HG03469 (cell line): ENCODE data around the gene TMEM8B.

ENCODE experiments used
- ATAC-seq: cut with Tn5 transposase; IDR thresholded peaks from one replicate; pipeline ENCODE4 v1.9.1; 2021; ENCODE audit warnings: mild to moderate bottlenecking, moderate library complexity, moderate number of reproducible peaks; ENCODE audit not compliant: unreplicated experiment

The TMEM8B gene, protein sequence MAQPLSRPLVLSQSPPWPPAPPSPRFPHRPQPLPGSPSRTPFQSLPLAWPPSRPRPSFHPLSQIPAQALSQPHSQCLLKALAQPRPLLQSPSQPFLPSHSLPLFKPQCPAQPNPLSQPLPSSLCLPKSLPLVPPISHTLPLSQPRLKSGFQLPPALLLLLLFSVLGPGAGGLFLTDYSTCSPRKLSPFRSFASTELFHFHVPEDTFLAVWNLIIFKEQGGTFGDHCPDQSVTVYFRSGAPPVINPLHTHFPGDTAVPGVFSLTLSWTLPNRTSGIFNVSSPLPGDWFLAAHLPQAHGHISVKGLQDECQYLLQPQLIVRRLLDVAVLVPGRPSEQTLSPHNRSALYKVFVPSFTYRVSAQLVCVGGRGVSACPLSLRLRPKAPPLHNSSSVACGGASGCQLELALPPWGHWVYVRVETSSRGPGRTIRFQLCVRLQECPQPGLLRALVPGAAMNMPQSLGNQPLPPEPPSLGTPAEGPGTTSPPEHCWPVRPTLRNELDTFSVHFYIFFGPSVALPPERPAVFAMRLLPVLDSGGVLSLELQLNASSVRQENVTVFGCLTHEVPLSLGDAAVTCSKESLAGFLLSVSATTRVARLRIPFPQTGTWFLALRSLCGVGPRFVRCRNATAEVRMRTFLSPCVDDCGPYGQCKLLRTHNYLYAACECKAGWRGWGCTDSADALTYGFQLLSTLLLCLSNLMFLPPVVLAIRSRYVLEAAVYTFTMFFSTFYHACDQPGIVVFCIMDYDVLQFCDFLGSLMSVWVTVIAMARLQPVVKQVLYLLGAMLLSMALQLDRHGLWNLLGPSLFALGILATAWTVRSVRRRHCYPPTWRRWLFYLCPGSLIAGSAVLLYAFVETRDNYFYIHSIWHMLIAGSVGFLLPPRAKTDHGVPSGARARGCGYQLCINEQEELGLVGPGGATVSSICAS

DNA sequence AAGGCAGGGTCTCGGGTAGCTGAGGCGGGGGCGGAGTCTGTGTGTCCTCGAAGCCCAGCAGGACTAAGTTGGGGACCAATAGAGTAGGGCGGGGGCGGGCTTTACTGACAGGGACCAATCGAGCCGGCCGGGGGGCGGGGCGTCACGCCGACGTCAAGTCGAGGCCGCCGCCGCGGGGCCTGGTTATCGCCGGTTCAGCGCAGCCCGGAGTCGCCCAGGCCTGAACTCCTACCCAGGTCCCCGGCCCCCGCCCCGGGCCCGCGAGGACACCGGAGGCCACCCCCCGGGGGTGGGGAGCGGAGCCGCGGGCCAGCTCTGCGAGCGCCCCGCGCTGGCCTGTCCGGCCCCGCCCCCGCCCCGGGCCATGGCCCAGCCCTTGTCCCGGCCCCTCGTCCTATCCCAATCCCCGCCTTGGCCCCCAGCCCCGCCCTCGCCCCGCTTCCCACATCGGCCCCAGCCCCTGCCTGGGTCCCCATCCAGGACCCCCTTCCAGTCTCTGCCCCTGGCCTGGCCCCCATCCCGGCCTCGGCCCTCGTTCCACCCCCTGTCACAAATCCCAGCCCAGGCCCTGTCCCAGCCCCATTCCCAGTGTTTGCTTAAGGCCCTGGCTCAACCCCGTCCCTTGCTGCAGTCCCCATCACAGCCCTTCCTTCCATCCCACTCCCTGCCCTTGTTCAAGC lies at the start of gene TMEM8B:
TMEM8B (plus strand) TSS at position 145 of the 680 bp plus-strand sequence; CDS start at position 365, 220 bp downstream.
- no peak for ATAC-seq

DNA sequence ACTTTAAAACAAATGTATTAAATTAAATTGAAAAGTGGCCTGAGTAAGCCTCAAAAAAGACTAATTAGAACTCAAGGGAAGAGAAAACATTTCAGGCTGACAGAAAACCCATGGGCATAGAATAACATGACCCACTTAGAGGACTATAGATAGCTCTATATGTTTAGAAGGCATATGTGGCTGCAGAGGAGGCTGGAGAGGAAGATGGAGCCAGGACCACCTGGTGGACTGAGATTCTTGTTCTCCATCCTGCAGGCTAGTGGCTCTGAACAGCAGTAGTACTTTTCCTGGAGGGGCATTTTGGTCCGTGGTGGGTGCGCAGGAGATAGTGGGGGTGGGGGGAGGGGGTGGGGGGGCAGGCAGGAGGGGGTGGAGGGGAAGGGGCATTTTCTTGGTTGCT lies 48.0 kb upstream of the TMEM8B start:
- ATAC-seq, result no peak

DNA sequence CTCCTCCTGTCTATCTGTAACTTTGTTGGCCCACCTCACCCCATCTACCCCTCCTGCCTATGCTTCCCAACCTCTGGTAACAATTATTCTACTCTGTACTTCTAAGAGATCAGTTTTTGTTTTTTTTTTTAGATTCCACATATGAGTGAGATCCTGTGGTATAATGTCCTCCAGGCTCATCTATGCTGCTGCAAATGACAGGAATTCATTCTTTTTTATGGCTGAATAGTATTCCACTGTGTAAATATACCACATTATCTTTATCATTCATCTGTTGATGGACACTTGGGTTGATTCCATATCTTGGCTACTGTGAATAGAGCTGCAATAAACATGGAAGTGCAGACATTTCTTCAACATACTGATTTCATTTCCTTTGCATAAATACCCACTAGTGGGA lies 45.6 kb upstream of the TMEM8B start:
- ATAC-seq, result no peak

DNA sequence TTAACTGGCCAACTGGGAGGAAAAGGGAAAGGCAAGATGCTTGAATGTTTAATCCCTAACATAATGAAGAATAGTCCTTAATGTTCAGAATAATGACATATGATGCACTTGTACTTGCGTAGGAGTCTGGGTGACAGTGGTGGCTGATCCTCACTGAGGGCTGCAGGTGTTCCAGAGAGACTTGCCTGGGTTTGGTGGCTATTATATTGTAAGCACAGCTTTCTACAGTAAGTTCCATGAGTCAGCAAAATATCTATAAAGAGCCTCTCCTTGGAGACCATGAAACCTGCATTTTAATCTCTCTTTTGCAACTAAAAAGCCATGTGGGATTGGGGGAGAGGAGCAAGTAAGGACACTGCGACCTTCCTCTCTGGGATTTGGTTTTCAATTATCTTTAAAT lies 39.5 kb upstream of the TMEM8B start:
- ATAC-seq, result no peak

DNA sequence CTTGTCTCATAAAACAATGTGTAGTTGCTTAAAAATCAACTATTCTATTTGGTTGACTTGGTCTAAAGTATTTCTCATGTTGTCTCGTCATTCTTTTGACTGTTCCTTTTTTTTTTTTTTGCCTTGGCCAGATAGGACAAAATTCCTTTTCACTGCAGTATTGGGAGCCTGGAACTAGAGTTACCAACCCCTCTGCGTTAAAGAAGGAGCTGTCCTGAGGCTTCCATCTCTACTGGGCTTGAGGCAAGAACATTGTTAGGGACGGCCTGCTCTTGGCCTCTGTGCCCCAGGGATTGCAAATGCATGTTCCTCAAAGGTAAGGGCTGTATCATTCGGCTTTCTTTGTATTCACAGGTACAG lies 39.0 kb upstream of the TMEM8B start:
- ATAC-seq, result no peak

DNA sequence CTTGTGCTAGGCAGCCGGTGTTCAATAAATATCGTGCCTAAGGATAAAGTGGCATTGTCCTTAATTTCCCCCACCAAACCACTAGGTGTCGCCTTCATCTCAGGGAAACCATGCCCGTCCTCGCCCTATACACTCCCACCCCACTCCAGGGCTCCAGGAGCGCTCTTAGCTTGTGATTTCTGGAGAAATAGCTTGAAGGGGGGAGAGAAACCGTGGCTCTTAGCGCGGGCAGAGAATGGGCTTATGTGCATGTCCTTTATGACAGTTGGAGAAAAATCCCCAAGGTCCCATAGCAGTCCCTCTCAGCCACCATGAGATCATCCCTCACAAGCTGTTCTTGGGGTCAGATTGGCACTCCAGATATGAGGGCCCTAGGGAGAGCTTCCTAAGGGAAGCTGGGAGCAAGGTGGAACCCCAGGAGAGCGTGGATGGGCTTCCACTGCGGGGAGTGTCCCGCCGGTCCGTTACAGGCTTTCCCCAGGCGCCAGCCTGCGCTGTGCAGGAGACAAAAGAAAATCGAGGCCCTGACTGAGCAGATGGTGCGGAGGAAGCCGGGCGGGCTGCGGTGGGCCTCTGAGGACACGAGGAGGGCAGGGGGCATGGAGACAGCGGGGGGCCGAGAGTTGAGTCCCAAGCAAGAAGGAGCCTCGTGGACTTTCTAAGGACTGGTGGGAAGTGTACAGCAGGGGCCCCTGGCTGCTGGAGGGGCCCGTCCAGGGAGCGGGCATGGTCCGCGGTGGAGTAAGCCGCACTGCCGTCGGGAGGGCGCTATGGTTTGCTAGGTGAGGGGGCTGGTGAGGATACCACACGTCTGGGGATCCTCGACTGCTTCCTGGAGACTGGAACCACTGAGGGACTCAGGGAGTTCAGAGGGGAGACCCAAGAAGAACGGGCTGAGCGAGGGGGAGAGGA lies 38.4 kb upstream of the TMEM8B start:
- no peak for ATAC-seq

DNA sequence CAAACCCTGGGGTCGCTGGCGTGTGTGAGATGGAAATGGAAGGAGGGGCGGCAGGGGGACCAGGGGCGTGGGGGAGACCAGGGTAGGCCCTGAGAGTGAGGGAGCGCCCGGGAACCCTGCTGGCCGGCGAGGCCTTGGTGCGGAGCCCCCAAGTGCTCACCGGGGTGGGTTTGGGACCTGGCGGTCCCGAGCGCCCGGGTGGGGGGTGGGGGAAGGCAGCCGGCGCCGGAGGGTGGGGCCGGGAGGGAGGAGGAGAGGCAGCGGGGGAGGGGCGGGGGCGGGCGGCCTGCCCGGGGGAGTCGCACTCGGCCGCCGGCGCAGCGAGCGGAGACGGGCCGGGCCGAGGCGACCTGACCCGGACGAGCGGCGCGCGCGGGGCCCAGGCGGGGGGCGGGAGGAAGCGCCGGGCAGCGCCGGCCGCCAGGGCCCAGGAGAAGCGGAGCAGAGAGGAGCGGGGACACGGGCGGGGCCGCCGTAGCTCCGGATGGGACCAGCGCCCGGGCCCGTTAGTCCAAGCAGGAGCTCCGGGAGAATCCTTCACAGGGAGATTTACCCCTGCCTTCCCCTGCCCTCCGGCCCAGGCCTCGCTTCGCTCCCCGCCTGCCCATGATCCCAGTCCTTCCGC lies 37.6 kb upstream of the TMEM8B start, which contains the start of gene NPR2:
NPR2 (plus strand) TSS at position 295 of the 625 bp plus-strand sequence. CDS start 818 bp downstream, outside the sequence.
- no peak for ATAC-seq

DNA sequence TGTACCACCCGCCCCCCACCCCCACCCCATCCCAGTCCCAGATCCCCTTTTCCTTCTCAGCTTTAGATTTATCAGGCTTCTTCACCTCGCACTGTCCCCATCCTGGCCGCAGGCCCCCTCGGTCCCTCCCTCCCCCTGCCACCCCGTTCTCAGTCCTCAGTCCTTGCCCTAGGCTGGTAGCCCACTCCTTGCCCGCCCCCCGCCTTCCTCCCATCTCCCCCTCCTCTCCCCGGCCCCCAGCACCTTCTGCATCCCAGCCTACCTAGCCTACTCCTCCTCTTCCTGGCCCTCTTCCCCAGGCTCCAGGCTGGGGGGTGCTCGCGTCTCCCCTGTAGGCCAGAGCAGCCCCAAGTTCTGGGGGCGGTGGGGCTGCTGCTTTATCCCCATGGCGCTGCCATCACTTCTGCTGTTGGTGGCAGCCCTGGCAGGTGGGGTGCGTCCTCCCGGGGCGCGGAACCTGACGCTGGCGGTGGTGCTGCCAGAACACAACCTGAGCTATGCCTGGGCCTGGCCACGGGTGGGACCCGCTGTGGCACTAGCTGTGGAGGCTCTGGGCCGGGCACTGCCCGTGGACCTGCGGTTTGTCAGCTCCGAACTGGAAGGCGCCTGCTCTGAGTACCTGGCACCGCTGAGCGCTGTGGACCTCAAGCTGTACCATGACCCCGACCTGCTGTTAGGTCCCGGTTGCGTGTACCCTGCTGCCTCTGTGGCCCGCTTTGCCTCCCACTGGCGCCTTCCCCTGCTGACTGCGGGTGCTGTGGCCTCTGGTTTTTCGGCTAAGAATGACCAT lies 36.8 kb upstream of the TMEM8B start:
- ATAC-seq, result no peak

DNA sequence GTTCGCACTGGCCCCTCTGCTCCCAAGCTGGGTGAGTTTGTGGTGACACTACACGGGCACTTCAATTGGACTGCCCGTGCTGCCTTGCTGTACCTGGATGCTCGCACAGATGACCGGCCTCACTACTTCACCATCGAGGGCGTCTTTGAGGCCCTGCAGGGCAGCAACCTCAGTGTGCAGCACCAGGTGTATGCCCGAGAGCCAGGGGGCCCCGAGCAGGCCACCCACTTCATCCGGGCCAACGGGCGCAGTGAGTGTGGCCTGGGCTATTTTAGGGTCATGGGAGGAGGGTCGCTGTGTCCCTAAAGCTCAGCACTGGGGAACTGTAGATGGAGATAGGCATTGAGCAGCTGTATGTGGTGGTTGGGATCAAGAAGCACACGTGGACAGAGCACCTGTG lies 36.2 kb upstream of the TMEM8B start:
- ATAC-seq, result no peak

DNA sequence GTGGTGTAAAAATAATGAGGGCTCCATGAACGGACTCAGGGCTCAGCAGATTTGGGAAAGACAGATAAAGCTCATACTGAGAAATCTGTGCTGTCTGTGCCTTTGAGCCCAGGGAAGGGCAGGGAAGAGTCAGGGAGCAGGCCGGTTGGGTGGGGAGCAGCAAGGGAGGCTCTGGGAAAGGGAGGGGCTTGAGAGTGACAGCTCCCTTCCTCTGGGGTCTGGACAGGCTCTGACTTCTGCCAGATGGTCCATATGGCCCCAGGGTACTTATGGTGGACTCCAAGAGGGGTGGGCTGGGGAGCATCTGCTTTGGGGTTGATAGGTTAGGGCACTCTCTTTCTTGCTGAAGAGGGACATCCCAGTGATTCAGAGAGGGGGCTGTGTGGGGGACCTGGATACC lies 35.6 kb upstream of the TMEM8B start:
- ATAC-seq, result no peak

DNA sequence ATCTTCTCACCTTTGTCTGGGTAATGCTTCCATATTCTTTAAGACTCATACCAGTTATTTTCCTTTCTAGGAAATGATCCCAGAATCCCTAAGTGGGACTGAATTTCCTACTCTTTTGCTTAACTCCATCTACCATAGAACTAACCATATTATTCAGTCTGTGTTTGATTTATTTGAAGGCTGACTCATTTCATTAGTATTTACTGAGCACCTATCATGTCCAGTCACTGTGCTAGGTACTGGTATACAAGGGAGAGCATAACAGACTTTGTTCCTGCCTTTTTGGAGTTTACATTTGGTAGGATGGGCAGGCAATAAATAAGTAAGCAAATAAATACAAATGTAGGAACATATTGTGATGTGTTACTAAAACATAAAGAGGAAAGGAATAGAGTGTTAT lies 33.3 kb upstream of the TMEM8B start:
- no peak for ATAC-seq

DNA sequence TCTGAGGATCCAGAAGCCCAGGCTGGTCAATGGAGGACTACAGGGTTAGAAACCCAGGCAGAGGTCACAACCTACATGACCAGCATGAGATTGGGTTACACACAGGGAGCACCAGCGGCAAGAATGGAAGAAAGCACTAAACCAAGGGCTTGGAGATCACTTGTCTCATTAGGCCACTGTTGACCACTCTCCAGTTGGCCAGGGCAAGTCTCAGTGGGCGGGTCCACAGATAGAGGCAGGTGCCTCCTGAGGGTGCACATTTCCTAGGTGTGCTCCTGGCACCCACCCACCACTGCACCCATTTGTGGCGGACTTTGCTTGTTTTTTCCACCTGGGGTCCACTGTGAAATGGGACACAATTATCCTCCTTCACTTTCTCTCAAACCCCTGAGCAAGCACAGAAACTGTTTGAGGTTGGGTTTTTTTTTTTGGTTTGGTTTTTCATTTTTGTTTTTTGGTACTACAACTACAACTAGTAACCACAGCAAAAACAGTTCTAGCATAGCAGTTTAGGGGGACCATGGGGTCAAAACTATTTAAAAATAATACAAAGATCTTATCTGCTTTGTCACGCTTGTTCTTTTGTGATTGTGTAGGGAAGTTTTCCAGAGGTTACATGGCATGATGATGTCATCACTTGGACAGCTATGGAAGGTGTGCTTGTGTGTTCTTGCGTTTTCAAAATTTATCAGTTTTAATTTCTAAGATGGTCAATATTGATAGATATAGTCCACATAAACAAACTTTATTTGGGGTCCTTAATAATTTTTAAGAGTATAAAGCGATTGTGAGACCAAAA lies 31.5 kb upstream of the TMEM8B start:
- no peak for ATAC-seq

DNA sequence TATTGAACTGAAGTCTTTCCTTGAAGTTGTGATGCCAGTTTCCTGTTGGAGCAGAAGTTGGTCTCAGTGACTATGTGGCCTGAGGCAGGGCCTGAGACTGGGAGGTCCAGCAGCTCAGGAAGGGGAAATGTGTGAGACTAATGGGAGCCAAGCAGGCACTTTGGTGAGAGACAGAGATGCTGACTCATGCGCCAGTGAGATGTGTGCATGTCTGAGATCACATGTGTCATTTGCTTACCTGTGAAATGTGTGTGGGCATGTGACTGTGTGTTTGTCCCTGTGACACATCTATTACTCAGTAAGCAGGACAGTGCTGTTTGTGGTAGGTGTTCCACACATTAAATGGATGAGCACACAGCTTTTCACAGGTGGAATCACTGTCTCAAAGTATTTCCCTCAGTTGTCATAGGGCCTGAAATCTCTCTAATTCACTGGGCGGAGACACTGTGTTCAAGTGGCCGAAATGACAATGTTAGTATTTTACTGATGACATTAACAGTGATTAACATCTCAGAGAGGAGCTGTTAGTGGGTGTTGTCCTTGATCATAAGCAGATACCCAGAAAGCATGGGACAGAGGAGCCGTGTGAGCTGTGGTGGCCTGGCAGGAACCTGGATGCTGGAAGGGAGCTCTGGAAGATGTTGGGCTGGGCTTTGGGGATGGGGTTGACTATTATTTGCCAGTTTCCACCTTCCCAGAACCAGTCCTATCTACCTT lies 30.2 kb upstream of the TMEM8B start:
- peak; percentile 59 for ATAC-seq

DNA sequence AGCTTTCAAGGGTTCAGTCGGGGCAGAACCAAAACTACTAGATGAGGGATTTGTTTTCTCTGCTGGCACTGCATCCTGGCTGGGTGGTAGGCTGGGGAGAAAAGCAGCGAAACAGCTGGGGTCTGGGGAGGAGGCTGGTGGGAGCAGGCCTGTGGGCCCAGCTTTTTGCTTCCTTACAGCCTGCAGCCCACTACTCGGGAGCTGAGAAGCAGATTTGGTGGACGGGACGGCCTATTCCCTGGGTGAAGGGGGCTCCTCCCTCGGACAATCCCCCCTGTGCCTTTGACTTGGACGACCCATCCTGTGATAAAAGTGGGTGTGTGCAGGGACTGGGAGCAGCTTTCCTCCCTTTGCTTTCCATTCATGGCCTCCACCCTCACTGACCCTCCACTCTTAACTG lies 28.5 kb upstream of the TMEM8B start:
- ATAC-seq, result no peak

DNA sequence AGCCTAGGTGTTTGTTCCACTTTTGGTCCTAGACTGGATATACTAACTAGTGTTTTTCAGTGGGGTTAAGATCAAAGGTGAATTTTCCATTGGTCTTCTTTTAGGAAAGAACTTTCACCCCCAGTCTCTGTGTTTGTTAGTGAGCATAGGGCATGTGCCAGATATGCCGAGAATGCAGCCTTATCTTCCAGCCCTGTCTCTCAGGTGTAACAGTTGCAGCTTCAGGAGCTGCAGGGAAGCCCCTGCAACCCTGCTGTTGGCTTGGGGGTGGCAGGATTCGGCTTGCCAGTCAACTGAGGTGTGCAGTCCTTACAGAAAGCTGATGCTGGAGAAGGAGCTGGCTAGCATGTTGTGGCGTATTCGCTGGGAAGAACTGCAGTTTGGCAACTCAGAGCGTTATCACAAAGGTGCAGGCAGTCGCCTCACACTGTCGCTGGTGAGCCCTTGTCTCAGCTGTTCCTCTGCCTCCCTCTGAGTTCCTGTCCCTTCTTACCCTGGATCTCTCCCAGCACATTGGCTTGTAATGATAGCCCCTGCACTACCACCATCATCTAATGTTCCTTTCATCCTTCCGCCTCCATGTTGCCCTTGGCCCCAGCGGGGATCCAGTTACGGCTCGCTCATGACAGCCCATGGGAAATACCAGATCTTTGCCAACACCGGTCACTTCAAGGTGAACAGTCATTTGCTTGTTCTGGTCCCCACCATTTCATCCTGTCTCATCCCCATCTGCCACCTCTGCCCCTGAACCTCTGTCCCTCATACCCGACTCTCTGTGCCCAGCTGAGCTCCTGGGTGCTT lies 27.5 kb upstream of the TMEM8B start:
- ATAC-seq, result no peak

DNA sequence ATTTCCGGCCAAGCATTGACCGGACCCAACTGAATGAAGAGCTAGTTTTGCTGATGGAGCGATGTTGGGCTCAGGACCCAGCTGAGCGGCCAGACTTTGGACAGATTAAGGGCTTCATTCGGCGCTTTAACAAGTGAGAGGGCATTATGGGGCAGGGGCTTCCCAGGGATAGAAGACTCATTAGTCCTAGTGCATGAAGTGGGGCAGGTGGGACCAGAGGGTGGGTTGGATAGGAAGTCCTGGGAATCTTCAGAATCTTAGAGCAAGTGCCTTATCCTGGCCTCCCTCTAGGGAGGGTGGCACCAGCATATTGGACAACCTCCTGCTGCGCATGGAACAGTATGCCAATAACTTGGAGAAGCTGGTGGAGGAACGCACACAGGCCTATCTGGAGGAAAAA lies 22.9 kb upstream of the TMEM8B start:
- no peak for ATAC-seq

DNA sequence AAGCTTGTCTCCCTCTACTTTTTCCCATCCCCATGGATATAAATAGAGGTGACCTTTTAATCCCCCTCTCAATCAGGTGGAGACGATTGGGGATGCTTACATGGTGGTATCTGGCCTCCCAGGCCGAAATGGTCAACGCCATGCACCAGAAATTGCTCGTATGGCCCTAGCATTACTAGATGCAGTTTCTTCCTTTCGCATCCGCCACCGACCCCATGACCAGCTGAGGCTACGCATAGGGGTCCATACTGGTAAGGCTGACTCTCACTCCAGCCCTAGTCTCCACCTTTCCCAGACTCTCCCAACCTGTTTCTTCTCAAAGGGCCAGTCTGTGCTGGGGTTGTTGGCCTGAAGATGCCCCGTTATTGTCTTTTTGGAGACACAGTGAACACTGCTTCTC lies 20.6 kb upstream of the TMEM8B start:
- ATAC-seq, result no peak
